WTC11 (cell line): ENCODE data around the gene P3H2. TPM values are rescaled to one million over a fixed set of nuclear protein-coding genes. Genes with fewer than 3 reads are reported as not detected.

ENCODE experiments used
- ATAC-seq: fragments of 200-7000 bp; cut with Tn5 transposase; 2 replicates; pipeline ENCODE4 v1.10.0; 2021; ENCODE audit warnings: mild to moderate bottlenecking, moderate library complexity
- CTCF ChIA-PET: fragments of 300-600 bp; sonication (Branson Sonifier 250); formaldehyde crosslinking; loops from one replicate; lab custom pipeline; 2021; ENCODE audit warnings: antibody characterized with exemption; lab: Charles Lee
- POLR2A ChIA-PET: fragments of 350-600 bp; sonication (Branson Sonifier 250); formaldehyde crosslinking; loops from one replicate; lab custom pipeline; 2021; ENCODE audit warnings: antibody characterized with exemption; lab: Charles Lee
- DNase-seq: peaks from one replicate; pipeline ENCODE4 v3.0.0; 2021; ENCODE audit warnings: low spot score
- H3K27ac Mint-ChIP-seq: 2 replicates; pipeline ENCODE4 v1.8.0; 2021; ENCODE audit warnings: mixed read lengths
- H3K27me3 Mint-ChIP-seq: 2 replicates; pipeline ENCODE4 v1.8.0; 2021; ENCODE audit warnings: low read depth, mild to moderate bottlenecking, moderate library complexity, mixed read lengths
- H3K36me3 Mint-ChIP-seq: 2 replicates; pipeline ENCODE4 v1.8.0; 2021; ENCODE audit warnings: mixed read lengths
- H3K4me1 Mint-ChIP-seq: 2 replicates; pipeline ENCODE4 v1.8.0; 2022; ENCODE audit warnings: mixed read lengths
- H3K4me3 Mint-ChIP-seq: 2 replicates; pipeline ENCODE4 v1.8.0; 2021; ENCODE audit warnings: mild to moderate bottlenecking, moderate library complexity, mixed read lengths
- H3K9me3 Mint-ChIP-seq: 2 replicates; pipeline ENCODE4 v1.8.0; 2021; ENCODE audit warnings: mixed read lengths
- CDX4 ChIP-seq: fragments of 250-450 bp; sonication (Bioruptor Pico); IDR thresholded peaks from 2 replicates; pipeline ENCODE4 v1.9.0; 2021; ENCODE audit warnings: moderate library complexity, mild to moderate bottlenecking, inconsistent platforms, borderline replicate concordance
- ELF4 ChIP-seq: sonication (generic); formaldehyde crosslinking; IDR thresholded peaks from 2 replicates; pipeline ENCODE4 v1.8.1; 2022; ENCODE audit warnings: low read depth, mild to moderate bottlenecking, moderate library complexity, missing genetic modification reagents
- ESRRA ChIP-seq: sonication (generic); formaldehyde crosslinking; IDR thresholded peaks from 2 replicates; pipeline ENCODE4 v1.8.1; 2022; ENCODE audit warnings: mild to moderate bottlenecking, missing genetic modification reagents, borderline replicate concordance
- ETV6 ChIP-seq: sonication (generic); formaldehyde crosslinking; IDR thresholded peaks from 2 replicates; pipeline ENCODE4 v1.8.1; 2022; ENCODE audit warnings: mild to moderate bottlenecking, missing genetic modification reagents
- FOXJ3 ChIP-seq: sonication (generic); formaldehyde crosslinking; IDR thresholded peaks from 2 replicates; pipeline ENCODE4 v1.9.0; 2021; ENCODE audit warnings: missing genetic modification reagents, mild to moderate bottlenecking, borderline replicate concordance
- GABPB1 ChIP-seq: sonication (generic); formaldehyde crosslinking; IDR thresholded peaks from 2 replicates; pipeline ENCODE4 v1.8.1; 2023; ENCODE audit warnings: mild to moderate bottlenecking, missing genetic modification reagents
- GRHL2 ChIP-seq: fragments of 250-450 bp; sonication (Bioruptor Pico); IDR thresholded peaks from 2 replicates; pipeline ENCODE4 v1.8.0; 2022; ENCODE audit warnings: mild to moderate bottlenecking, moderate library complexity; ENCODE audit not compliant: insufficient replicate concordance, severe bottlenecking
- IRF2 ChIP-seq: sonication (generic); formaldehyde crosslinking; IDR thresholded peaks from 2 replicates; pipeline ENCODE4 v1.8.0; 2022; ENCODE audit warnings: low read depth, missing genetic modification reagents, borderline replicate concordance
- JAZF1 ChIP-seq: fragments of 250-450 bp; sonication (Bioruptor Pico); IDR thresholded peaks from 2 replicates; pipeline ENCODE4 v1.9.0; 2021; ENCODE audit warnings: moderate library complexity, mild to moderate bottlenecking, inconsistent platforms
- MYBL2 ChIP-seq: sonication (generic); formaldehyde crosslinking; IDR thresholded peaks from 2 replicates; pipeline ENCODE4 v1.8.1; 2023; ENCODE audit warnings: mild to moderate bottlenecking, moderate library complexity, missing genetic modification reagents
- NFATC4 ChIP-seq: fragments of 250-450 bp; sonication (Bioruptor Pico); IDR thresholded peaks from 2 replicates; pipeline ENCODE4 v1.9.0; 2021; ENCODE audit warnings: mild to moderate bottlenecking
- NFYB ChIP-seq: sonication (generic); formaldehyde crosslinking; conservative IDR thresholded peaks from 2 replicates; pipeline ENCODE4 v1.8.0; 2022; ENCODE audit warnings: low read depth, missing genetic modification reagents
- NR1H2 ChIP-seq: sonication (generic); formaldehyde crosslinking; IDR thresholded peaks from 2 replicates; pipeline ENCODE4 v1.9.0; 2021; ENCODE audit warnings: mild to moderate bottlenecking, moderate library complexity, missing genetic modification reagents
- RELA ChIP-seq: sonication (generic); formaldehyde crosslinking; IDR thresholded peaks from 2 replicates; pipeline ENCODE4 v1.8.1; 2022; ENCODE audit warnings: missing genetic modification reagents, mild to moderate bottlenecking, borderline replicate concordance
- RORB ChIP-seq: fragments of 250-450 bp; sonication (Bioruptor Pico); IDR thresholded peaks from 2 replicates; pipeline ENCODE4 v1.9.0; 2021; ENCODE audit warnings: mild to moderate bottlenecking
- SMAD3 ChIP-seq: sonication (generic); formaldehyde crosslinking; IDR thresholded peaks from 2 replicates; pipeline ENCODE4 v1.8.0; 2022; ENCODE audit warnings: missing genetic modification reagents, mild to moderate bottlenecking, borderline replicate concordance
- TCF7 ChIP-seq: sonication (generic); formaldehyde crosslinking; IDR thresholded peaks from 2 replicates; pipeline ENCODE4 v1.8.0; 2022; ENCODE audit warnings: mild to moderate bottlenecking, low read depth, missing genetic modification reagents, moderate library complexity
- TEAD1 ChIP-seq: sonication (generic); formaldehyde crosslinking; IDR thresholded peaks from 2 replicates; pipeline ENCODE4 v1.8.0; 2022; ENCODE audit warnings: mild to moderate bottlenecking, missing genetic modification reagents
- TEAD4 ChIP-seq: sonication (generic); formaldehyde crosslinking; IDR thresholded peaks from 2 replicates; pipeline ENCODE4 v1.8.0; 2022; ENCODE audit warnings: mild to moderate bottlenecking, missing genetic modification reagents
- TP53 ChIP-seq: sonication (generic); formaldehyde crosslinking; IDR thresholded peaks from 2 replicates; pipeline ENCODE4 v1.8.1; 2023; ENCODE audit warnings: mild to moderate bottlenecking, missing genetic modification reagents
- ZMAT4 ChIP-seq: fragments of 250-450 bp; sonication (Bioruptor Pico); IDR thresholded peaks from 2 replicates; pipeline ENCODE4 v1.9.0; 2021; ENCODE audit warnings: mild to moderate bottlenecking
- ZNF232 ChIP-seq: sonication (generic); formaldehyde crosslinking; IDR thresholded peaks from 2 replicates; pipeline ENCODE4 v1.8.0; 2022; ENCODE audit warnings: mild to moderate bottlenecking, missing genetic modification reagents
- ZNF317 ChIP-seq: sonication (generic); formaldehyde crosslinking; IDR thresholded peaks from 2 replicates; pipeline ENCODE4 v1.8.1; 2023; ENCODE audit warnings: low read depth, mild to moderate bottlenecking, moderate library complexity, missing genetic modification reagents, borderline replicate concordance
- total RNA-seq: library from RNA; stranded (reverse); gene quantifications from 3 replicates; pipeline ENCODE4 v1.2.3, GENCODE V29; 2021
- TF ChIP-seq, protein P1 (sequence below): sonication (generic); formaldehyde crosslinking; IDR thresholded peaks from 2 replicates; pipeline ENCODE4 v1.8.1; 2023; ENCODE audit warnings: mild to moderate bottlenecking, missing genetic modification reagents, moderate library complexity
- TF ChIP-seq, protein P2 (sequence below): sonication (generic); formaldehyde crosslinking; IDR thresholded peaks from 2 replicates; pipeline ENCODE4 v1.8.0; 2022; ENCODE audit warnings: mild to moderate bottlenecking, missing genetic modification reagents
- TF ChIP-seq, protein P3 (sequence below): sonication (generic); formaldehyde crosslinking; IDR thresholded peaks from 2 replicates; pipeline ENCODE4 v1.8.1; 2023; ENCODE audit warnings: mild to moderate bottlenecking, missing genetic modification reagents

P3H2 gene
- total RNA-seq, 1 experiment from 2014 or later: 29.4 TPM

- Mint-ChIP-seq H3K4me1 (peaks cover 64% of the 10 kb centered on the region), H3K27ac (no peak overlapping the region), H3K36me3 (peaks cover 15% of the 10 kb centered on the region), H3K9me3 (no peaks in the 10 kb centered on the region), H3K27me3 (no peaks in the 10 kb centered on the region), H3K4me3 (no peak overlapping the region)
- ChIA-PET CTCF (no interaction called here), POLR2A (no interaction called here)
- DNase-seq (no peak), ATAC-seq (no peak)
- TF ChIP-seq TEAD4 (CRISPR knock-in tag) (no peak), GRHL2 (CRISPR knock-in tag) (no peak)
These were observed 134.7 kb downstream of the P3H2 start for GRCh38 chr3:189985948-189986347.

GRCh38 chr3:189983612-189984011, 137.1 kb downstream of the P3H2 start:
- peaks cover 22% of the 10 kb centered on the region for H3K36me3 Mint-ChIP-seq
- no peak for DNase-seq
- ChIA-PET CTCF (interaction anchor here (0.7 to 1.7 kb wide), 6 partner anchors 16 to 339 kb away, joined by 3 to 7 read pairs (median 4); partner anchors contain the start of gene CLDN1), POLR2A (no interaction called here)
- ATAC-seq: peak; percentile 44; the same call in 1 of the 2 replicates
- H3K9me3 Mint-ChIP-seq: no peaks in the 10 kb centered on the region
- H3K27me3 Mint-ChIP-seq: no peaks in the 10 kb centered on the region
- H3K27ac Mint-ChIP-seq: peak overlapping the region; percentile 92
- peak overlapping the region; percentile 39 for H3K4me3 Mint-ChIP-seq
- TF ChIP-seq, protein P1, sequence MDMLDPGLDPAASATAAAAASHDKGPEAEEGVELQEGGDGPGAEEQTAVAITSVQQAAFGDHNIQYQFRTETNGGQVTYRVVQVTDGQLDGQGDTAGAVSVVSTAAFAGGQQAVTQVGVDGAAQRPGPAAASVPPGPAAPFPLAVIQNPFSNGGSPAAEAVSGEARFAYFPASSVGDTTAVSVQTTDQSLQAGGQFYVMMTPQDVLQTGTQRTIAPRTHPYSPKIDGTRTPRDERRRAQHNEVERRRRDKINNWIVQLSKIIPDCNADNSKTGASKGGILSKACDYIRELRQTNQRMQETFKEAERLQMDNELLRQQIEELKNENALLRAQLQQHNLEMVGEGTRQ (CRISPR knock-in tag): peak; percentile 81
- TF ChIP-seq RELA (CRISPR knock-in tag): no peak
- TF ChIP-seq, protein P2, sequence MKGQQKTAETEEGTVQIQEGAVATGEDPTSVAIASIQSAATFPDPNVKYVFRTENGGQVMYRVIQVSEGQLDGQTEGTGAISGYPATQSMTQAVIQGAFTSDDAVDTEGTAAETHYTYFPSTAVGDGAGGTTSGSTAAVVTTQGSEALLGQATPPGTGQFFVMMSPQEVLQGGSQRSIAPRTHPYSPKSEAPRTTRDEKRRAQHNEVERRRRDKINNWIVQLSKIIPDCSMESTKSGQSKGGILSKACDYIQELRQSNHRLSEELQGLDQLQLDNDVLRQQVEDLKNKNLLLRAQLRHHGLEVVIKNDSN (CRISPR knock-in tag): peak; percentile 61; the same call in 1 of the 2 replicates
- H3K4me1 Mint-ChIP-seq: peaks cover 40% of the 10 kb centered on the region

- H3K4me1 Mint-ChIP-seq: peaks cover 34% of the 10 kb centered on the region
- ChIA-PET CTCF (interaction anchor here (0.5 to 0.9 kb wide), 3 partner anchors 15 to 715 kb away, joined by 3 to 4 read pairs (median 3); no protein-coding TSS in a partner anchor), POLR2A (no interaction called here)
- H3K36me3 Mint-ChIP-seq: peaks cover 30% of the 10 kb centered on the region
- peaks cover 3% of the 10 kb centered on the region; the same call in 1 of the 2 replicates for H3K9me3 Mint-ChIP-seq
- peak overlapping the region; percentile 84 for H3K27ac Mint-ChIP-seq
- H3K4me3 Mint-ChIP-seq: no peak overlapping the region; the same call in 1 of the 2 replicates
- ATAC-seq (no peak), DNase-seq (no peak)
- H3K27me3 Mint-ChIP-seq: no peaks in the 10 kb centered on the region
- TF ChIP-seq NFATC4 (CRISPR knock-in tag) (no peak), IRF2 (CRISPR knock-in tag) (no peak), ETV6 (no peak), ZNF317 (CRISPR knock-in tag) (no peak), JAZF1 (no peak), TCF7 (CRISPR knock-in tag) (no peak)
These were observed 138.3 kb downstream of the P3H2 start for GRCh38 chr3:189982321-189982945.

- H3K27me3 Mint-ChIP-seq: no peaks in the 10 kb centered on the region
- H3K27ac Mint-ChIP-seq: peak overlapping the region; percentile 76
- H3K4me1 Mint-ChIP-seq: peaks cover 33% of the 10 kb centered on the region
- no peak overlapping the region for H3K4me3 Mint-ChIP-seq
- TF ChIP-seq RELA (CRISPR knock-in tag) (no peak), MYBL2 (CRISPR knock-in tag) (no peak), NR1H2 (CRISPR knock-in tag) (no peak), ELF4 (no peak), TEAD1 (no peak), TP53 (CRISPR knock-in tag) (no peak), CDX4 (no peak), ZMAT4 (CRISPR knock-in tag) (no peak), GABPB1 (CRISPR knock-in tag) (no peak), SMAD3 (CRISPR knock-in tag) (no peak), ZNF232 (CRISPR knock-in tag) (no peak), RORB (CRISPR knock-in tag) (no peak), ESRRA (CRISPR knock-in tag) (no peak), NFYB (CRISPR knock-in tag) (no peak), FOXJ3 (no peak)
- TF ChIP-seq, protein P3, sequence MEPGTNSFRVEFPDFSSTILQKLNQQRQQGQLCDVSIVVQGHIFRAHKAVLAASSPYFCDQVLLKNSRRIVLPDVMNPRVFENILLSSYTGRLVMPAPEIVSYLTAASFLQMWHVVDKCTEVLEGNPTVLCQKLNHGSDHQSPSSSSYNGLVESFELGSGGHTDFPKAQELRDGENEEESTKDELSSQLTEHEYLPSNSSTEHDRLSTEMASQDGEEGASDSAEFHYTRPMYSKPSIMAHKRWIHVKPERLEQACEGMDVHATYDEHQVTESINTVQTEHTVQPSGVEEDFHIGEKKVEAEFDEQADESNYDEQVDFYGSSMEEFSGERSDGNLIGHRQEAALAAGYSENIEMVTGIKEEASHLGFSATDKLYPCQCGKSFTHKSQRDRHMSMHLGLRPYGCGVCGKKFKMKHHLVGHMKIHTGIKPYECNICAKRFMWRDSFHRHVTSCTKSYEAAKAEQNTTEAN (CRISPR knock-in tag): no peak
- ATAC-seq (no peak), DNase-seq (no peak)
- peaks cover 31% of the 10 kb centered on the region for H3K36me3 Mint-ChIP-seq
- ChIA-PET CTCF (no interaction called here), POLR2A (interaction anchor here (0.6 kb wide), 1 partner anchor 216 kb away, joined by 3 read pairs; no protein-coding TSS in a partner anchor)
- peaks cover 8% of the 10 kb centered on the region for H3K9me3 Mint-ChIP-seq
These were observed 139.0 kb downstream of the P3H2 start for GRCh38 chr3:189981668-189982067.
